ENCODE measurements around the gene UNC80.
"Not testable (repeated sequence)": the region's sequence is repeated elsewhere in the genome, so short reads cannot be mapped to it uniquely, and the experiment has no call there.

The UNC80 gene

GRCh38 chr2:209772290-209772685, 656 bp downstream of the UNC80 start:
- TF ChIP-seq CTCF (IDR thresholded peaks at IDR 0.05; ENCODE audit: control extremely low read depth, extremely low read depth, low read depth, missing control alignments): no peak
- ChIA-PET POLR2A (no interaction called here), CTCF (no interaction called here)
- DNase-seq (ENCODE audit: extremely low spot score): no peak

- no peak for TF ChIP-seq CTCF (IDR thresholded peaks at IDR 0.05; ENCODE audit: control extremely low read depth, extremely low read depth, low read depth, missing control alignments)
- ChIA-PET POLR2A (no interaction called here), CTCF (interaction anchor here (1.1 kb wide), 1 partner anchor 19 kb away, joined by 3 read pairs; no protein-coding TSS in a partner anchor)
- DNase-seq (ENCODE audit: extremely low spot score): no peak
Measured at GRCh38 chr2:209773377-209773776, 1.7 kb downstream of the UNC80 start.

GRCh38 chr2:209787416-209787815, 15.8 kb downstream of the UNC80 start:
- CTCF ChIA-PET: no interaction called here
- POLR2A ChIA-PET: no interaction called here
- DNase-seq (ENCODE audit: extremely low spot score): no peak
- TF ChIP-seq CTCF (IDR thresholded peaks at IDR 0.05; ENCODE audit: control extremely low read depth, extremely low read depth, low read depth, missing control alignments): no peak

GRCh38 chr2:209788925-209789324, 17.3 kb downstream of the UNC80 start:
- ChIA-PET CTCF (interaction anchor here (0.8 kb wide), 1 partner anchor 79 kb away, joined by 3 read pairs; no protein-coding TSS in a partner anchor), POLR2A (no interaction called here)
- TF ChIP-seq CTCF (IDR thresholded peaks at IDR 0.05; ENCODE audit: control extremely low read depth, extremely low read depth, low read depth, missing control alignments): no peak
- no peak for DNase-seq (ENCODE audit: extremely low spot score)

GRCh38 chr2:209790066-209790728, 18.6 kb downstream of the UNC80 start:
- DNase-seq (ENCODE audit: extremely low spot score): no peak
- ChIA-PET POLR2A (no interaction called here), CTCF (no interaction called here)
- no peak for TF ChIP-seq CTCF (IDR thresholded peaks at IDR 0.05; ENCODE audit: control extremely low read depth, extremely low read depth, low read depth, missing control alignments)

GRCh38 chr2:209791151-209791550, 19.5 kb downstream of the UNC80 start:
- TF ChIP-seq CTCF (IDR thresholded peaks at IDR 0.05; ENCODE audit: control extremely low read depth, extremely low read depth, low read depth, missing control alignments): no peak
- no peak for DNase-seq (ENCODE audit: extremely low spot score)
- POLR2A ChIA-PET: interaction anchor here (0.6 kb wide), 1 partner anchor 148 kb away, joined by 6 read pairs; no protein-coding TSS in a partner anchor
- CTCF ChIA-PET: interaction anchor here (2.0 kb wide), 1 partner anchor 9 kb away, joined by 6 read pairs; no protein-coding TSS in a partner anchor

GRCh38 chr2:209795425-209795824, 23.8 kb downstream of the UNC80 start:
- DNase-seq (ENCODE audit: extremely low spot score); POLR2A ChIA-PET: not testable (repeated sequence)
- CTCF ChIA-PET: interaction anchor here (1.0 kb wide), 1 partner anchor 10 kb away, joined by 3 read pairs; no protein-coding TSS in a partner anchor
